Colonic mucosa (tissue), 4 donors: ENCODE results near the gene CMC1. TPM values are rescaled to one million over a fixed set of nuclear protein-coding genes. Genes with fewer than 3 reads are reported as not detected.

Source experiments
- DNase-seq: peaks from one replicate; pipeline ENCODE4 v3.0.0-alpha.2; 2020
- H3K27ac ChIP-seq: fragments of 200-600 bp; one replicate; pipeline ENCODE4 v1.8.0; 2021
- H3K27me3 ChIP-seq: fragments of 200-600 bp; one replicate; pipeline ENCODE4 v1.8.0; 2021
- H3K36me3 ChIP-seq: fragments of 200-600 bp; one replicate; pipeline ENCODE4 v1.8.0; 2021
- H3K4me1 ChIP-seq: fragments of 200-600 bp; one replicate; pipeline ENCODE4 v1.8.0; 2021; ENCODE audit warnings: mild to moderate bottlenecking
- H3K4me3 ChIP-seq: fragments of 200-600 bp; one replicate; pipeline ENCODE4 v1.8.0; 2021
- H3K9ac ChIP-seq, 2 donors: one replicate each; pipeline ENCODE4 v1.7.0; 2013; ENCODE audit warnings: control low read depth in 2 of 2, low read depth in 2 of 2, low read length in 2 of 2
- H3K9me3 ChIP-seq: fragments of 200-600 bp; one replicate; pipeline ENCODE4 v1.8.0; 2021
- intact Hi-C: fragments of 100-400 bp; cut with DNase I; formaldehyde crosslinking; loops from one replicate; pipeline ENCODE4 v1.14.1; 2022
- total RNA-seq, 2 donors: library from RNA; stranded (reverse); fragmentation: NEBNext Ultra II Directional in 1 of 2; extraction: Animal tissue kit (Norgen Biotek cat#: 25700) in 1 of 2; gene quantifications; one replicate each; pipeline ENCODE4 v1.2.1, GENCODE V29; 2021
- TF ChIP-seq, protein P1 (sequence below): fragments of 200-600 bp; IDR thresholded peaks from one replicate; pipeline ENCODE4 v1.8.0; 2022; ENCODE audit warnings: antibody characterized with exemption, mild to moderate bottlenecking
- donor health status: healthy.
- donor health status: DM: no; HTN: no; CAD: no.
- donor health status: DM: no; HTN: no; CAD: no.

Gene CMC1
- total RNA-seq, 2 donors from 2014 or later = 29.7 to 41.5 TPM

DNA sequence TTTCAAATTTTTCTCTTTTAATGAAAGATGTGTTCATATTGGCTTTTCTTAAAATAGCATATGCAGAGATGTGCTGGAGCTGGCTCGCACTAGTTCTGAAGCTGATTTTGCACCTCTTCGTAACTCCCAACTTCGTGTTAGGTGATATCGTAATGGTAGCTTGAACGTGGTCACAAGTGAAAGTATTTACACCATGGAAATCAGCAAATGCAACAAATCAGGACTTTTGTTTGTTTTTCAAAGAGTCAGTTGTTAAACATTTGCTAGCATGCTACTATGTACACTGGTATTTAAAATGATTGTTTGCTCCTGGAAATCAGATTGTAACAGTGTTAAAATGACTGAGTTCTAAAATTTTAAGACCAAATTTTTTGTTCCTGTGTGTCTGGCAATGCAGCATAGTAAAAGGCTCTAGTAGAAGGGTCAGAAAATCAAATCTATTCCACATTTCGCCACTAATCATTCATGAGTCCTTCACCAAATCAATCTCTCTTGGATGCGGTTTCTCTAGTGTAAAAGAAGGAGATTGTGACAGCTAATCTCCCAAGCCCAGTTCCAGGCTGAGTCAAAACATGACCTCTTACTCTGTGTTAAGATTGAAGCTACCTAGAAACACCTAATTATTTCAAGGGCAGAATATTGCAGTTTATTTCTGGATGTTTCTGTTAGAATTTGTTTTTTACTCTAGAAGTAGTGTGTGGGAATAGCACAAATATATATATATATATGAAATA is 34.3 kb upstream of the CMC1 start:
- H3K27ac ChIP-seq = no peak overlapping the region
- H3K9me3 ChIP-seq = no peaks in the 10 kb centered on the region
- TF ChIP-seq, protein P1, sequence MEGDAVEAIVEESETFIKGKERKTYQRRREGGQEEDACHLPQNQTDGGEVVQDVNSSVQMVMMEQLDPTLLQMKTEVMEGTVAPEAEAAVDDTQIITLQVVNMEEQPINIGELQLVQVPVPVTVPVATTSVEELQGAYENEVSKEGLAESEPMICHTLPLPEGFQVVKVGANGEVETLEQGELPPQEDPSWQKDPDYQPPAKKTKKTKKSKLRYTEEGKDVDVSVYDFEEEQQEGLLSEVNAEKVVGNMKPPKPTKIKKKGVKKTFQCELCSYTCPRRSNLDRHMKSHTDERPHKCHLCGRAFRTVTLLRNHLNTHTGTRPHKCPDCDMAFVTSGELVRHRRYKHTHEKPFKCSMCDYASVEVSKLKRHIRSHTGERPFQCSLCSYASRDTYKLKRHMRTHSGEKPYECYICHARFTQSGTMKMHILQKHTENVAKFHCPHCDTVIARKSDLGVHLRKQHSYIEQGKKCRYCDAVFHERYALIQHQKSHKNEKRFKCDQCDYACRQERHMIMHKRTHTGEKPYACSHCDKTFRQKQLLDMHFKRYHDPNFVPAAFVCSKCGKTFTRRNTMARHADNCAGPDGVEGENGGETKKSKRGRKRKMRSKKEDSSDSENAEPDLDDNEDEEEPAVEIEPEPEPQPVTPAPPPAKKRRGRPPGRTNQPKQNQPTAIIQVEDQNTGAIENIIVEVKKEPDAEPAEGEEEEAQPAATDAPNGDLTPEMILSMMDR = no peak
- H3K4me3 ChIP-seq = no peak overlapping the region
- intact Hi-C loops = no loop called here
- DNase-seq = no peak
- H3K9ac ChIP-seq = no peak overlapping the region
- H3K27me3 ChIP-seq = no peaks in the 10 kb centered on the region
- H3K36me3 ChIP-seq = no peaks in the 10 kb centered on the region
- no peaks in the 10 kb centered on the region for H3K4me1 ChIP-seq

DNA sequence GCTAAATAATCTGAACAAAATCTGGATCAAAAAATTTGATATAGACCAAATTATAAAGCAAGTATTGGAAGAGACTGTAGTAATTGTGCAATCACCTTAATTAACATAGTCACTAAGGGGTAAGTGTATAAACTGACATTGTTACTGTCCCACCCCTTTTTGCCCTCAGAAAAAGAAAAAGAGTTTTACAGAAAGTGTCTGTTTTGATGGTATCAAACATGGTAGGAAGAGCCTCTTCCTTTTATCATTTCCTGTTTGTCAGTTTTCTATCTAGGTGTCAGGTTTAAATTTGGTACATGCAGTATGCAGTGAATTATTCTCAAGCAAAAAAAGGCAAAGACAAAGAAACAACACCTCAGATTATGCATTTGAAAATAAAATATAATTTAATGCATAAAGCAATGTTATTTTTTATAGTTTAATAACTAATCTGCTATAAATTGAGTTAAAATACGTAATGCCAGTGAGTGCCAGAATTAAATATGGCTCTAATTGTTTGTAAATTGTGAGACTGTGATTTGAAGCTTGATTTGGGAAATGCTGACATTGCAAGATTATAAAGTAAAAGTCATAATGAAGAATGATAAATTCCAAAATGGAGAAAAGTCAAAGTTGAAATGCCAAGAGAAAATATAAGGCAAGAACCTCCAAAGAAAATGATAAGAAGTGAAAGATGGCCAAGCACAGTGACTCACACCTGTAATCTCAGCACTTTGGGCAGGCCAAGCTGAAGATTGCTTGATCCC is 30.3 kb upstream of the CMC1 start:
- H3K27me3 ChIP-seq = no peaks in the 10 kb centered on the region
- TF ChIP-seq, protein P1 = no peak
- no peaks in the 10 kb centered on the region for H3K4me1 ChIP-seq
- H3K9ac ChIP-seq = no peak overlapping the region
- no peak for DNase-seq
- intact Hi-C loops = no loop called here
- no peaks in the 10 kb centered on the region for H3K9me3 ChIP-seq
- no peak overlapping the region for H3K27ac ChIP-seq
- H3K4me3 ChIP-seq = no peak overlapping the region
- H3K36me3 ChIP-seq = no peaks in the 10 kb centered on the region

DNA sequence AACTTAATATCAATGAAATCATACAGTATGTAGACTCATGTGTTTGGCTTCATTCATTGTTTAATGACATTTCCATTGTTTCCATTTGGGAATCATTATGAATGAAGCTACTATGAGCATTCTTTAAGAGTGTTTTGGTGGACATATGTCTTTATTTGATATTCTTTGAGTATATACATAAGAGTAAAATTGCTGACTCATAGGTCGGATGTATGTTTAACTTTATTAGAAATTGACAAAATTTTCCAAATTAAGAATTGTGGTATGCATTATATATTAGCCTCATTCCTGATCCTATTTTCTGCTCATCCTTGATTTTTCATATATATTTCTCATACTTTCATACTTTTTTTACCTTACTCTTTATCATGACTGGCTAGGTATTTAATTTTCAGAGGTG is 28.7 kb upstream of the CMC1 start:
- Histone ChIP-seq H3K27me3 (no peaks in the 10 kb centered on the region), H3K9ac (no peak overlapping the region), H3K27ac (no peak overlapping the region), H3K4me3 (no peak overlapping the region), H3K4me1 (no peaks in the 10 kb centered on the region), H3K36me3 (no peaks in the 10 kb centered on the region), H3K9me3 (no peaks in the 10 kb centered on the region)
- intact Hi-C loops = no loop called here
- TF ChIP-seq, protein P1 = no peak
- no peak for DNase-seq

DNA sequence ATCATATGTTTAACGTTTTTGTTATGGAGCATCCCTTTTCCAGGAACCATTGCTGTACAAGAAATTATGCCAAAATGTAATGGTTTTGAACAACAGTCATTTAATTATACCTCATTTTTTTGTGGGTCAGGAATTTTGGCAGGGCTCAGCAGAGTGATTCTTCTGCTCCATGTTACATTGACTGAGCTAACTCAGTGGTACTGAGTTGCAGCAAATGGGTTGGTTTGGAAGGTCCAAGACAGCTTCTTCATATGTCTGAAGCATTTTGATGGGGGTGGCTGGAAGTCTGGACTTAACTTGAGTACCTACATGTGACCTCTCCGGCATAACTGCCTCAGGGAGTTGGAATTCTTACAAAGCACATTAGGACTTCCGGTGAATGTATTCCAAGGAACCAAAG is 26.0 kb upstream of the CMC1 start:
- H3K27ac ChIP-seq = no peak overlapping the region
- no peak overlapping the region for H3K4me3 ChIP-seq
- H3K27me3 ChIP-seq = no peaks in the 10 kb centered on the region
- intact Hi-C loops = no loop called here
- DNase-seq = no peak
- H3K4me1 ChIP-seq = no peaks in the 10 kb centered on the region
- TF ChIP-seq, protein P1 = no peak
- no peaks in the 10 kb centered on the region for H3K36me3 ChIP-seq
- no peak overlapping the region for H3K9ac ChIP-seq
- no peaks in the 10 kb centered on the region for H3K9me3 ChIP-seq

DNA sequence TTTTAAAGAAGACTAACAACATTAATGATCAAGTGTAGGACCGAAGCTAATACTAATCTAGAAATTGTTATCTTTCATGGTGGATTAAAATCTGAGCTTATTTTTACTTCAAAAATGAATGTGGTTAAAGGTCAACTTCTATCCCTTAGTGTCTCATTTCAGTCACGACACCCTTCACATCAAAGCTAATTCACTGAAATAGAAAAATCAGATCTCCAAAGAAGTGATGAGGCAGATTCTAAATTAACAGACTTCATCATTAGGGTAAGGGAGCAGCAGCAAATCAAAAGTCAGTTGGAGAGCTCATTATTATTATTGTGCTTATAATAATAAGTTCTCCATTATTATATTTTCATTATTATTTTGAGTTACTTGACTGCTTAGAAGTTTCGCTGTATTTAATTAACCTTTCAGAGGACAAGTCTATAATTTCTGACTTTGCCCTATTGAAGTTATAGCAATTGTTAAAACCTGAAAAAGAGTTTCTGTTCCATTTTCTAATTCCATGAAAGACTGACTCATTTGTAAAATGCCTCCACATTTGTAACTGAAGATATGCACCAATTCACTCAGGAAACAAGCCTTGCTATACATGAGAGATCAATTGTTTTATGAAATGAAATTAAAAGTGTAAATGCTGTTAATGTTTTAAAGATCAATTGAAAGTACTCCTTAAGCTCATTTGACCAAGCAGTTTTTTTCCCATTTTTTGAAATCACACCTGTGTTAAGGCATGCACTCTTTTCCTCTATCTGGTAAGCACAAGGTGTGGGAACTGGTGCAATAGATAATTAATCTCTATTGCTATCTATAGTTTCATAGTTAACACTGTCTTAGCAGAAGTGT is 23.1 kb upstream of the CMC1 start:
- Histone ChIP-seq H3K27ac (no peak overlapping the region), H3K9me3 (no peaks in the 10 kb centered on the region), H3K27me3 (no peaks in the 10 kb centered on the region), H3K9ac (no peak overlapping the region), H3K36me3 (no peaks in the 10 kb centered on the region), H3K4me3 (no peak overlapping the region), H3K4me1 (no peaks in the 10 kb centered on the region)
- DNase-seq = no peak
- intact Hi-C loops = no loop called here
- TF ChIP-seq, protein P1 = no peak
